Measurements from ENCODE around the gene PEAK1. TPM values are rescaled to one million over a fixed set of nuclear protein-coding genes. Genes with fewer than 3 reads are reported as not detected.

Gene PEAK1
- total RNA-seq, 1 experiment from 2014 or later: 2.5 TPM

- Histone ChIP-seq H3K27ac (ENCODE audit: low read length) (no peak overlapping the region), H2AFZ (ENCODE audit: low read length) (no peak overlapping the region), H3K4me2 (ENCODE audit: low read depth, low read length, poor library complexity, severe bottlenecking) (no peak overlapping the region), H3K4me1 (ENCODE audit: low read length) (peaks cover 22% of the 10 kb centered on the region), H3K79me2 (ENCODE audit: low read length) (no peaks in the 10 kb centered on the region), H3K9me2 (replicated peaks; ENCODE audit: insufficient read depth, low read length) (no peaks in the 10 kb centered on the region), H3K4me3 (ENCODE audit: low read length) (no peak overlapping the region), H4K20me1 (ENCODE audit: insufficient read depth, low read depth, low read length) (no peaks in the 10 kb centered on the region), H3K36me3 (ENCODE audit: insufficient read depth, low read length) (no peaks in the 10 kb centered on the region), H3K27me3 (ENCODE audit: low read length) (no peaks in the 10 kb centered on the region; the same call in 1 of the 2 replicates), H3K9me3 (ENCODE audit: low read length) (peaks cover 16% of the 10 kb centered on the region), H3K9ac (ENCODE audit: low read length) (no peak overlapping the region)
- DNase-seq: no peak
These were observed 28.4 kb downstream of the PEAK1 start for GRCh38 chr15:77391372-77391951.

GRCh38 chr15:77387365-77388105, 32.4 kb downstream of the PEAK1 start:
- Histone ChIP-seq H3K9ac (ENCODE audit: low read length) (no peak overlapping the region), H2AFZ (ENCODE audit: low read length) (no peak overlapping the region), H4K20me1 (ENCODE audit: insufficient read depth, low read depth, low read length) (no peaks in the 10 kb centered on the region), H3K27me3 (ENCODE audit: low read length) (no peaks in the 10 kb centered on the region), H3K9me3 (ENCODE audit: low read length) (no peaks in the 10 kb centered on the region), H3K4me2 (ENCODE audit: low read depth, low read length, poor library complexity, severe bottlenecking) (no peak overlapping the region), H3K9me2 (replicated peaks; ENCODE audit: insufficient read depth, low read length) (no peaks in the 10 kb centered on the region), H3K79me2 (ENCODE audit: low read length) (no peaks in the 10 kb centered on the region), H3K27ac (ENCODE audit: low read length) (no peak overlapping the region), H3K4me1 (ENCODE audit: low read length) (peaks cover 22% of the 10 kb centered on the region), H3K4me3 (ENCODE audit: low read length) (no peak overlapping the region), H3K36me3 (ENCODE audit: insufficient read depth, low read length) (no peaks in the 10 kb centered on the region)
- no peak for DNase-seq

GRCh38 chr15:77386626-77387025, 33.3 kb downstream of the PEAK1 start:
- Histone ChIP-seq H3K9ac (ENCODE audit: low read length) (no peak overlapping the region), H3K79me2 (ENCODE audit: low read length) (no peaks in the 10 kb centered on the region)
- DNase-seq: no peak

GRCh38 chr15:77384589-77385359, 35.1 kb downstream of the PEAK1 start:
- H3K27me3 ChIP-seq (ENCODE audit: low read length): no peaks in the 10 kb centered on the region
- no peaks in the 10 kb centered on the region for H3K9me2 ChIP-seq (replicated peaks; ENCODE audit: insufficient read depth, low read length)
- no peaks in the 10 kb centered on the region for H3K9me3 ChIP-seq (ENCODE audit: low read length)
- no peak for DNase-seq
- H3K79me2 ChIP-seq (ENCODE audit: low read length): no peaks in the 10 kb centered on the region
- H4K20me1 ChIP-seq (ENCODE audit: insufficient read depth, low read depth, low read length): no peaks in the 10 kb centered on the region; the same call in 1 of the 2 replicates
- H3K27ac ChIP-seq (ENCODE audit: low read length): no peak overlapping the region
- peaks cover 15% of the 10 kb centered on the region for H3K4me1 ChIP-seq (ENCODE audit: low read length)
- H3K36me3 ChIP-seq (ENCODE audit: insufficient read depth, low read length): no peaks in the 10 kb centered on the region
- H3K9ac ChIP-seq (ENCODE audit: low read length): no peak overlapping the region
- no peak overlapping the region for H2AFZ ChIP-seq (ENCODE audit: low read length)
- no peak overlapping the region for H3K4me2 ChIP-seq (ENCODE audit: low read depth, low read length, poor library complexity, severe bottlenecking)
- no peak overlapping the region for H3K4me3 ChIP-seq (ENCODE audit: low read length)

More at GRCh38 chr15:77386626-77387025, 33.3 kb downstream of the PEAK1 start:
- H4K20me1 ChIP-seq (ENCODE audit: insufficient read depth, low read depth, low read length): no peaks in the 10 kb centered on the region
- no peaks in the 10 kb centered on the region for H3K9me3 ChIP-seq (ENCODE audit: low read length)
- no peaks in the 10 kb centered on the region for H3K27me3 ChIP-seq (ENCODE audit: low read length)
- H2AFZ ChIP-seq (ENCODE audit: low read length): no peak overlapping the region
- peaks cover 22% of the 10 kb centered on the region for H3K4me1 ChIP-seq (ENCODE audit: low read length)
- no peak overlapping the region for H3K27ac ChIP-seq (ENCODE audit: low read length)
- no peaks in the 10 kb centered on the region for H3K9me2 ChIP-seq (replicated peaks; ENCODE audit: insufficient read depth, low read length)
- H3K4me3 ChIP-seq (ENCODE audit: low read length): no peak overlapping the region
- no peak overlapping the region for H3K4me2 ChIP-seq (ENCODE audit: low read depth, low read length, poor library complexity, severe bottlenecking)
- H3K36me3 ChIP-seq (ENCODE audit: insufficient read depth, low read length): no peaks in the 10 kb centered on the region

GRCh38 chr15:77384086-77384485, 35.8 kb downstream of the PEAK1 start:
- Histone ChIP-seq H3K4me2 (ENCODE audit: low read depth, low read length, poor library complexity, severe bottlenecking) (no peak overlapping the region), H2AFZ (ENCODE audit: low read length) (no peak overlapping the region), H3K9me2 (replicated peaks; ENCODE audit: insufficient read depth, low read length) (no peaks in the 10 kb centered on the region), H3K9me3 (ENCODE audit: low read length) (no peaks in the 10 kb centered on the region), H3K27ac (ENCODE audit: low read length) (no peak overlapping the region), H3K79me2 (ENCODE audit: low read length) (no peaks in the 10 kb centered on the region), H3K27me3 (ENCODE audit: low read length) (no peaks in the 10 kb centered on the region), H4K20me1 (ENCODE audit: insufficient read depth, low read depth, low read length) (no peaks in the 10 kb centered on the region; the same call in 1 of the 2 replicates), H3K4me1 (ENCODE audit: low read length) (peaks cover 8% of the 10 kb centered on the region), H3K4me3 (ENCODE audit: low read length) (no peak overlapping the region), H3K36me3 (ENCODE audit: insufficient read depth, low read length) (no peaks in the 10 kb centered on the region), H3K9ac (ENCODE audit: low read length) (no peak overlapping the region)
- DNase-seq: no peak

GRCh38 chr15:77380033-77380432, 39.9 kb downstream of the PEAK1 start:
- H2AFZ ChIP-seq (ENCODE audit: low read length): no peak overlapping the region
- H3K9me3 ChIP-seq (ENCODE audit: low read length): no peaks in the 10 kb centered on the region
- no peak overlapping the region for H3K27ac ChIP-seq (ENCODE audit: low read length)
- H3K9ac ChIP-seq (ENCODE audit: low read length): no peak overlapping the region
- H3K4me1 ChIP-seq (ENCODE audit: low read length): no peaks in the 10 kb centered on the region
- no peak for DNase-seq
- H3K27me3 ChIP-seq (ENCODE audit: low read length): no peaks in the 10 kb centered on the region
- no peaks in the 10 kb centered on the region for H3K36me3 ChIP-seq (ENCODE audit: insufficient read depth, low read length)
- H3K9me2 ChIP-seq (replicated peaks; ENCODE audit: insufficient read depth, low read length): no peaks in the 10 kb centered on the region
- H3K4me2 ChIP-seq (ENCODE audit: low read depth, low read length, poor library complexity, severe bottlenecking): no peak overlapping the region
- no peak overlapping the region for H3K4me3 ChIP-seq (ENCODE audit: low read length)
- no peaks in the 10 kb centered on the region for H3K79me2 ChIP-seq (ENCODE audit: low read length)
- H4K20me1 ChIP-seq (ENCODE audit: insufficient read depth, low read depth, low read length): no peaks in the 10 kb centered on the region; the same call in 1 of the 2 replicates

GRCh38 chr15:77376770-77377169, 43.1 kb downstream of the PEAK1 start:
- DNase-seq: no peak
- Histone ChIP-seq H3K79me2 (ENCODE audit: low read length) (no peaks in the 10 kb centered on the region), H3K4me1 (ENCODE audit: low read length) (no peaks in the 10 kb centered on the region), H4K20me1 (ENCODE audit: insufficient read depth, low read depth, low read length) (no peaks in the 10 kb centered on the region; the same call in 1 of the 2 replicates), H3K36me3 (ENCODE audit: insufficient read depth, low read length) (no peaks in the 10 kb centered on the region), H3K27ac (ENCODE audit: low read length) (no peak overlapping the region), H3K9me2 (replicated peaks; ENCODE audit: insufficient read depth, low read length) (no peaks in the 10 kb centered on the region), H3K27me3 (ENCODE audit: low read length) (no peaks in the 10 kb centered on the region), H3K9ac (ENCODE audit: low read length) (no peak overlapping the region), H3K4me2 (ENCODE audit: low read depth, low read length, poor library complexity, severe bottlenecking) (no peak overlapping the region), H3K4me3 (ENCODE audit: low read length) (no peak overlapping the region), H3K9me3 (ENCODE audit: low read length) (no peaks in the 10 kb centered on the region), H2AFZ (ENCODE audit: low read length) (no peak overlapping the region)

- no peak overlapping the region for H3K4me2 ChIP-seq (ENCODE audit: low read depth, low read length, poor library complexity, severe bottlenecking)
- H2AFZ ChIP-seq (ENCODE audit: low read length): no peak overlapping the region
- H3K9me2 ChIP-seq (replicated peaks; ENCODE audit: insufficient read depth, low read length): no peaks in the 10 kb centered on the region
- no peak for DNase-seq
- no peaks in the 10 kb centered on the region for H3K27me3 ChIP-seq (ENCODE audit: low read length)
- H4K20me1 ChIP-seq (ENCODE audit: insufficient read depth, low read depth, low read length): no peaks in the 10 kb centered on the region; the same call in 1 of the 2 replicates
- no peak overlapping the region for H3K4me3 ChIP-seq (ENCODE audit: low read length)
- H3K9me3 ChIP-seq (ENCODE audit: low read length): no peaks in the 10 kb centered on the region
- no peak overlapping the region for H3K27ac ChIP-seq (ENCODE audit: low read length)
- H3K4me1 ChIP-seq (ENCODE audit: low read length): no peaks in the 10 kb centered on the region
- no peaks in the 10 kb centered on the region for H3K36me3 ChIP-seq (ENCODE audit: insufficient read depth, low read length)
- H3K79me2 ChIP-seq (ENCODE audit: low read length): no peaks in the 10 kb centered on the region
- no peak overlapping the region for H3K9ac ChIP-seq (ENCODE audit: low read length)
These were observed 44.8 kb downstream of the PEAK1 start for GRCh38 chr15:77375133-77375532.

Data from Karpas-422 (cell line).